ENCODE data around the gene STX8. TPM values are rescaled to one million over a fixed set of nuclear protein-coding genes. Genes with fewer than 3 reads are reported as not detected.

Gene STX8
- total RNA-seq, 1 experiment from 2014 or later = 50.3 TPM

DNA sequence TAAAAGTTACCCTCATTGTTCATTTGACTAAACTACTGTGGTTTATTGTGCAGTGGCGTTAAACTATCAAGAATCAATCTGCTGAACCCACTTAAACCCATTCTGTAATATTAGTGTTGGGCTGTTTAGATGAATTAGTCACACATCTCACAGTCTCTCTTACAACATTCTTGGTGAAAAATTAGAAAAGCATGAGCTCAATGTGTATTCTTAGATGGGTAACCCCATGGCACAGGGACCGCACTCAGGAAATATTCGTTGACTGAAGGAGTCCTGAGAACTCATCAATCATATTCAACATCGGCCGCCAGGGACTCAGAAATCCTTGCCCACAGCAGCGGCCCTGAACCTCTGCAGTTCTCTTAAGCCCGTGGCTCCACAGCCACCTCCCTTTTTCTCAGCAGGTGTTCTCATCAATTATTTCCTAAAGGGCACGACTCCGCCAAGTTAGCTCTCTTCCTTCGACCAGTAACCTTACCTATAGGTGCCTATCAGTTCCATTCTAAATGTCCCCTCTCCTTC is 155.6 kb downstream of the STX8 start:
- TF ChIP-seq, protein P1, sequence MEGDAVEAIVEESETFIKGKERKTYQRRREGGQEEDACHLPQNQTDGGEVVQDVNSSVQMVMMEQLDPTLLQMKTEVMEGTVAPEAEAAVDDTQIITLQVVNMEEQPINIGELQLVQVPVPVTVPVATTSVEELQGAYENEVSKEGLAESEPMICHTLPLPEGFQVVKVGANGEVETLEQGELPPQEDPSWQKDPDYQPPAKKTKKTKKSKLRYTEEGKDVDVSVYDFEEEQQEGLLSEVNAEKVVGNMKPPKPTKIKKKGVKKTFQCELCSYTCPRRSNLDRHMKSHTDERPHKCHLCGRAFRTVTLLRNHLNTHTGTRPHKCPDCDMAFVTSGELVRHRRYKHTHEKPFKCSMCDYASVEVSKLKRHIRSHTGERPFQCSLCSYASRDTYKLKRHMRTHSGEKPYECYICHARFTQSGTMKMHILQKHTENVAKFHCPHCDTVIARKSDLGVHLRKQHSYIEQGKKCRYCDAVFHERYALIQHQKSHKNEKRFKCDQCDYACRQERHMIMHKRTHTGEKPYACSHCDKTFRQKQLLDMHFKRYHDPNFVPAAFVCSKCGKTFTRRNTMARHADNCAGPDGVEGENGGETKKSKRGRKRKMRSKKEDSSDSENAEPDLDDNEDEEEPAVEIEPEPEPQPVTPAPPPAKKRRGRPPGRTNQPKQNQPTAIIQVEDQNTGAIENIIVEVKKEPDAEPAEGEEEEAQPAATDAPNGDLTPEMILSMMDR (IDR thresholded peaks at IDR 0.05) = no peak
- TF ChIP-seq SIN3A (IDR thresholded peaks at IDR 0.05; ENCODE audit: borderline replicate concordance, insufficient read depth, low read depth, low read length) (no peak), POLR2AphosphoS5 (IDR thresholded peaks at IDR 0.05; ENCODE audit: low read depth, low read length) (no peak)
- in situ Hi-C loops (cut with HindIII; ENCODE audit: low pct_unique_long_range_greater_than_20kb, low sequenced_read_pairs) = no loop called here
- H3K4me3 ChIP-seq (ENCODE audit: low read depth in 2 of 2, low read length in 2 of 2) = no peak overlapping the region
- H3K27ac ChIP-seq (ENCODE audit: low read length) = no peak overlapping the region
- ATAC-seq = no peak
- BruUV-seq (replicated peaks) = no TSS peak
- no peaks in the 10 kb centered on the region for H3K4me1 ChIP-seq (ENCODE audit: control insufficient read depth, insufficient read depth, low read length)
- H3K27me3 ChIP-seq (ENCODE audit: control insufficient read depth, insufficient read depth, low read length) = no peaks in the 10 kb centered on the region
- no peaks in the 10 kb centered on the region for H3K9me3 ChIP-seq (ENCODE audit: control insufficient read depth, insufficient read depth, low read depth, low read length)
- intact Hi-C loops (cut with micrococcal nuclease; ENCODE audit: unreplicated experiment) = no loop called here
- POLR2A ChIA-PET = no interaction called here
- no peak for DNase-seq (ENCODE audit: low read depth, low spot score)
- no peaks in the 10 kb centered on the region for H3K36me3 ChIP-seq (ENCODE audit: control insufficient read depth, insufficient read depth, low read length)
- CTCF ChIA-PET = no interaction called here

DNA sequence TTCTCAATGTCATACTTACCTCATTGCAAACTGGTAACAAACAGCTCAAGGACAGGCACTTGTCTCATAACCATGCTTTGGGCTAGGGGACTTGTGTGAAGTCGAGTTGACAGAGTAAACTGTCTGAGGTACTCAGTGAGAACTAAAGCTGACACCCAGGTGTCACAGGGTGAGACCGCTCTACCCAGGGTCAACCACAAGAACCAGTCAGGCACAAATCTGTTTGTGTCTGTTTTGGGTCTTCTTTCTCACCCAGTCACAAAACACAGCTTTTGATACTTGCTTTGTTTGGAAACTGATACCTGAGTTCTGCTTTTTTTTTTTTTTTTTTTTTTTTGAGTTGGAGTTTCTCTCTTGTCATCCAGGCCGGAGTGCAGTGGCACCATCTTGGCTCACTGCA is 161.1 kb downstream of the STX8 start:
- ATAC-seq (no peak), DNase-seq (ENCODE audit: low read depth, low spot score) (no peak)
- no peak overlapping the region for H3K4me3 ChIP-seq (ENCODE audit: low read depth in 2 of 2, low read length in 2 of 2)
- H3K9me3 ChIP-seq (ENCODE audit: control insufficient read depth, insufficient read depth, low read depth, low read length) = no peaks in the 10 kb centered on the region
- no peaks in the 10 kb centered on the region for H3K36me3 ChIP-seq (ENCODE audit: control insufficient read depth, insufficient read depth, low read length)
- H3K4me1 ChIP-seq (ENCODE audit: control insufficient read depth, insufficient read depth, low read length) = no peaks in the 10 kb centered on the region
- intact Hi-C loops (cut with micrococcal nuclease; ENCODE audit: unreplicated experiment) (no loop called here), in situ Hi-C loops (cut with HindIII; ENCODE audit: low pct_unique_long_range_greater_than_20kb, low sequenced_read_pairs) (no loop called here)
- BruUV-seq (replicated peaks) = no TSS peak
- no peaks in the 10 kb centered on the region for H3K27me3 ChIP-seq (ENCODE audit: control insufficient read depth, insufficient read depth, low read length)
- no peak overlapping the region for H3K27ac ChIP-seq (ENCODE audit: low read length)
- ChIA-PET POLR2A (no interaction called here), CTCF (no interaction called here)
- TF ChIP-seq, protein P1 (IDR thresholded peaks at IDR 0.05) = no peak
- no peak for TF ChIP-seq SIN3A (IDR thresholded peaks at IDR 0.05; ENCODE audit: borderline replicate concordance, insufficient read depth, low read depth, low read length)
- TF ChIP-seq TCF7L2 (IDR thresholded peaks at IDR 0.05; ENCODE audit: low read depth, low read length) = no peak
- TF ChIP-seq POLR2AphosphoS5 (IDR thresholded peaks at IDR 0.05; ENCODE audit: low read depth, low read length) = no peak
- TF ChIP-seq, protein P2, sequence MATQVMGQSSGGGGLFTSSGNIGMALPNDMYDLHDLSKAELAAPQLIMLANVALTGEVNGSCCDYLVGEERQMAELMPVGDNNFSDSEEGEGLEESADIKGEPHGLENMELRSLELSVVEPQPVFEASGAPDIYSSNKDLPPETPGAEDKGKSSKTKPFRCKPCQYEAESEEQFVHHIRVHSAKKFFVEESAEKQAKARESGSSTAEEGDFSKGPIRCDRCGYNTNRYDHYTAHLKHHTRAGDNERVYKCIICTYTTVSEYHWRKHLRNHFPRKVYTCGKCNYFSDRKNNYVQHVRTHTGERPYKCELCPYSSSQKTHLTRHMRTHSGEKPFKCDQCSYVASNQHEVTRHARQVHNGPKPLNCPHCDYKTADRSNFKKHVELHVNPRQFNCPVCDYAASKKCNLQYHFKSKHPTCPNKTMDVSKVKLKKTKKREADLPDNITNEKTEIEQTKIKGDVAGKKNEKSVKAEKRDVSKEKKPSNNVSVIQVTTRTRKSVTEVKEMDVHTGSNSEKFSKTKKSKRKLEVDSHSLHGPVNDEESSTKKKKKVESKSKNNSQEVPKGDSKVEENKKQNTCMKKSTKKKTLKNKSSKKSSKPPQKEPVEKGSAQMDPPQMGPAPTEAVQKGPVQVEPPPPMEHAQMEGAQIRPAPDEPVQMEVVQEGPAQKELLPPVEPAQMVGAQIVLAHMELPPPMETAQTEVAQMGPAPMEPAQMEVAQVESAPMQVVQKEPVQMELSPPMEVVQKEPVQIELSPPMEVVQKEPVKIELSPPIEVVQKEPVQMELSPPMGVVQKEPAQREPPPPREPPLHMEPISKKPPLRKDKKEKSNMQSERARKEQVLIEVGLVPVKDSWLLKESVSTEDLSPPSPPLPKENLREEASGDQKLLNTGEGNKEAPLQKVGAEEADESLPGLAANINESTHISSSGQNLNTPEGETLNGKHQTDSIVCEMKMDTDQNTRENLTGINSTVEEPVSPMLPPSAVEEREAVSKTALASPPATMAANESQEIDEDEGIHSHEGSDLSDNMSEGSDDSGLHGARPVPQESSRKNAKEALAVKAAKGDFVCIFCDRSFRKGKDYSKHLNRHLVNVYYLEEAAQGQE (IDR thresholded peaks at IDR 0.05; ENCODE audit: insufficient read depth in 1 of 2, low read depth in 2 of 2, low read length in 1 of 2) = no peak
